ENCODE data around the gene HOXB13. TPM values are rescaled to one million over a fixed set of nuclear protein-coding genes. Genes with fewer than 3 reads are reported as not detected.

The HOXB13 gene
- total RNA-seq, 2 experiments from 2014 or later, result not detected

DNA sequence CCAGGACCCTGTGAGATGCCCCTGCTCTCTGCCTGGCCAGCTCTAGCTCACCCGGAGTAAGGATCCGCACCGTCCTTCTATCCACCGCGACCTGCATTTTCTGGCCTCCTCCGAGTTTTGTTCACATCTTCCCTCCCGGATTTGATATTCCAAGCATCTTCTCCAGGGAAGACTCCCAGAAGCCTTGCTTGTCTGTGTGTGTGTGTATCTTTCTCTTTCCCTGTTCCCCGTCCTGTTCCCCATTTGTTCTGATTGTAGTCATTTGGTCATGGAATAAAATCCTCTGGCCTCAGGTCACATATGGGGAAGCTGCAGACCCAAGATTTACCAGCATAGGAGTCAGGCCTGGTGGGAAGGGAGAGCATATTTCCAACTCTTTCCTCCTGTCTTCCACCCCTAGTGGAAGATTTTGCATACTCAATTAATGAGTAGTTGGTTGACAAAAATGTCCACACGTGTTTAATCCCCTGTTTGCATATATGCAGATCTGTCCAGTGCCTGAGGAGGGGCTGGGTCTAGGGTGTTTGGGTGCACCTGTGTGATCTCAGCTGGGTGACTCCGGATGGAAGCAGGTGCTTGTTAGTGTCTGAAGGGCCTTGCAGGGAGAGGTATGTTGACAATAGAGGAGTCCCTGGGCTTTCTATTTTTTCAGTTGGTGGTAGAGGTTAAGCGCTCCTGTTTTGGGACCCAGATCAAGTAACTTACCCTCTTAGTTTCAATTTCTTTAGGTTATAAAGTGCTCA, 8.1 kb downstream of the HOXB13 start:
- Mint-ChIP-seq H3K36me3 (ENCODE audit: low read depth) (no peaks in the 10 kb centered on the region), H3K4me3 (peak overlapping the region; percentile 46), H3K9me3 (no peaks in the 10 kb centered on the region), H3K4me1 (ENCODE audit: low read depth) (peaks cover 52% of the 10 kb centered on the region), H3K27me3 (peaks cover 100% of the 10 kb centered on the region), H3K27ac (no peak overlapping the region)
- Histone ChIP-seq H3K4me3 (ENCODE audit: low read length) (no peak overlapping the region), H3K27me3 (ENCODE audit: control insufficient read depth in 1 of 2, insufficient read depth in 2 of 2, low read length in 2 of 2) (peaks cover 90 to 98% of the 10 kb centered on the region in 2 experiments), H3K4me1 (ENCODE audit: insufficient read depth, low read length) (peaks cover 58% of the 10 kb centered on the region), H3K9me3 (ENCODE audit: control insufficient read depth in 1 of 2, insufficient read depth in 1 of 2, low read length in 2 of 2) (peaks cover 0 to 56% of the 10 kb centered on the region in 2 experiments), H3K27ac (ENCODE audit: low read depth in 1 of 2, low read length in 2 of 2) (no peak overlapping the region), H3K36me3 (ENCODE audit: insufficient read depth, low read length) (no peaks in the 10 kb centered on the region)
- TF ChIP-seq, protein P1, sequence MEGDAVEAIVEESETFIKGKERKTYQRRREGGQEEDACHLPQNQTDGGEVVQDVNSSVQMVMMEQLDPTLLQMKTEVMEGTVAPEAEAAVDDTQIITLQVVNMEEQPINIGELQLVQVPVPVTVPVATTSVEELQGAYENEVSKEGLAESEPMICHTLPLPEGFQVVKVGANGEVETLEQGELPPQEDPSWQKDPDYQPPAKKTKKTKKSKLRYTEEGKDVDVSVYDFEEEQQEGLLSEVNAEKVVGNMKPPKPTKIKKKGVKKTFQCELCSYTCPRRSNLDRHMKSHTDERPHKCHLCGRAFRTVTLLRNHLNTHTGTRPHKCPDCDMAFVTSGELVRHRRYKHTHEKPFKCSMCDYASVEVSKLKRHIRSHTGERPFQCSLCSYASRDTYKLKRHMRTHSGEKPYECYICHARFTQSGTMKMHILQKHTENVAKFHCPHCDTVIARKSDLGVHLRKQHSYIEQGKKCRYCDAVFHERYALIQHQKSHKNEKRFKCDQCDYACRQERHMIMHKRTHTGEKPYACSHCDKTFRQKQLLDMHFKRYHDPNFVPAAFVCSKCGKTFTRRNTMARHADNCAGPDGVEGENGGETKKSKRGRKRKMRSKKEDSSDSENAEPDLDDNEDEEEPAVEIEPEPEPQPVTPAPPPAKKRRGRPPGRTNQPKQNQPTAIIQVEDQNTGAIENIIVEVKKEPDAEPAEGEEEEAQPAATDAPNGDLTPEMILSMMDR (IDR thresholded peaks at IDR 0.05), result no peak
- POLR2A ChIA-PET, result interaction anchor here (1.2 kb wide), 1 partner anchor 12 kb away, joined by 4 read pairs; no protein-coding TSS in a partner anchor
- intact Hi-C loops (cut with DNase I, micrococcal nuclease), result loop anchor here in 1 of 2 experiments (5.0 kb wide), 1 partner anchor 277 kb away; the partner anchor contains the start of gene IGF2BP1
- ATAC-seq (ENCODE audit: poor library complexity), result no peak
- CTCF ChIA-PET, result interaction anchor here (1.1 to 1.6 kb wide), 2 partner anchors 71 to 159 kb away, joined by 3 to 4 read pairs; no protein-coding TSS in a partner anchor
- DNase-seq, result no peak

DNA sequence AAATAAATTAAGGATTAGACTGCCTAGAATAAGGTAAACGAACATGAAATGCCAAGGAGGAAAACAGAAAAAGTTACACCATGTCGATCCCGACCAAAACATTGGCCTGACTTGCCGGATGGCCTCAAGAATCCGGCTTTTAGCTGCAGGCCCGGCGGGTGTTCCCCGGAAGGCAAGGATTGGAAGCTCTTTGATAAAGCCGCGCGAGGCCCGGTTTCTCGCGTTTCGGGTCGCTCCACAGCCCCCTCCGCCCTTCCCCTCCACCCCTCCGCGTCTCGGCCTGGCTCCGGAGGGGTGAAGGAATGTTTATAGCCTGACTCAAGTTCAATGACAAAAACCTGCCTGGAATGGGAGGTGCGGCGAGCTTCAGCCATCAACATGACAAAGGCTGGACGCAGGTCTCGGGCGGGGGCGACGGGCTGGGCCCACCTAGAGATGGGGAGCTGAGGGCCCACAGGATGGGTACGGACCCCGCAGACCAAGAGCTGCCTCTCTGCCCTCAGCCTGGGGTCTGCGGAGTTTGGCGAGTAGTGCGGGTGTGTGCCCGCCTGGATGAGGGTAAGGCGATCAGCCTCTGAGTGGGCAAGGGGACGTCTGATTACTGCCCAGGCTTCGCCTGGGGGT, 8.8 kb downstream of the HOXB13 start:
- POLR2A ChIA-PET, result interaction anchor here (1.0 to 1.2 kb wide), 2 partner anchors 12 to 24 kb away, joined by 3 to 4 read pairs; no protein-coding TSS in a partner anchor
- intact Hi-C loops (cut with DNase I, micrococcal nuclease), result loop anchor here in 1 of 2 experiments (2.0 to 5.0 kb wide), 2 partner anchors 29 to 278 kb away; partner anchors contain the start of gene IGF2BP1
- no peaks in the 10 kb centered on the region for H3K36me3 Mint-ChIP-seq (ENCODE audit: low read depth)
- peaks cover 83 to 96% of the 10 kb centered on the region in 2 experiments for H3K27me3 ChIP-seq (ENCODE audit: control insufficient read depth in 1 of 2, insufficient read depth in 2 of 2, low read length in 2 of 2)
- peaks cover 45% of the 10 kb centered on the region for H3K4me1 Mint-ChIP-seq (ENCODE audit: low read depth)
- no peak overlapping the region for H3K4me3 Mint-ChIP-seq
- no peak for ATAC-seq (ENCODE audit: poor library complexity)
- TF ChIP-seq, protein P1 (IDR thresholded peaks at IDR 0.05), result no peak
- peaks cover 51% of the 10 kb centered on the region for H3K4me1 ChIP-seq (ENCODE audit: insufficient read depth, low read length)
- H3K27ac Mint-ChIP-seq, result no peak overlapping the region
- no peak overlapping the region for H3K4me3 ChIP-seq (ENCODE audit: low read length)
- H3K36me3 ChIP-seq (ENCODE audit: insufficient read depth, low read length), result no peaks in the 10 kb centered on the region
- peaks cover 0 to 50% of the 10 kb centered on the region in 2 experiments for H3K9me3 ChIP-seq (ENCODE audit: control insufficient read depth in 1 of 2, insufficient read depth in 1 of 2, low read length in 2 of 2)
- H3K9me3 Mint-ChIP-seq, result no peaks in the 10 kb centered on the region
- CTCF ChIA-PET, result interaction anchor here (1.1 kb wide), 1 partner anchor 159 kb away, joined by 3 read pairs; no protein-coding TSS in a partner anchor
- no peak overlapping the region for H3K27ac ChIP-seq (ENCODE audit: low read depth in 1 of 2, low read length in 2 of 2)
- no peak for DNase-seq
- H3K27me3 Mint-ChIP-seq, result peaks cover 100% of the 10 kb centered on the region
